Retinal pigment epithelial cell (primary cell): Measurements from ENCODE around the gene FBXW11.

ENCODE experiments used
- DNase-seq: peaks from one replicate; pipeline ENCODE4 v3.0.0-alpha.2; 2010; ENCODE audit warnings: low read depth
- H3K4me3 ChIP-seq: 2 replicates; pipeline ENCODE4 v1.5.1; 2011; ENCODE audit warnings: mild to moderate bottlenecking, low read length, control low read depth, moderate library complexity
- TF ChIP-seq, protein P1 (sequence below): conservative IDR thresholded peaks from 2 replicates; pipeline ENCODE4 v1.5.1; 2011; ENCODE audit warnings: low read depth, low read length, control low read depth, inconsistent platforms

Gene FBXW11

DNA sequence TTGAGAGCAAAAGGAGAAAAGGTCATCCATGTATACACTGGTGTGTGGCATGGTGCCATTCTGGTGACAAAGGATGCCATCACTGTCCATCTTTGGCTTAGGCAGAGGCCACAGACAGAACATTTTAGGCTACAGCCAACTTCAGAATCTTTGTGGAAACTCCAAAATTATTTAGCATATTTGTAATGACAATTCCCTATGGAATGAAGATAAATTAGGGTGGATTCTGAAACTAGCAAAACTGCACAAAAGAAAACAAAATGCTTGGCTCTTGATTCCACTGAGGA, 92.5 kb downstream of the FBXW11 start:
- TF ChIP-seq, protein P1, sequence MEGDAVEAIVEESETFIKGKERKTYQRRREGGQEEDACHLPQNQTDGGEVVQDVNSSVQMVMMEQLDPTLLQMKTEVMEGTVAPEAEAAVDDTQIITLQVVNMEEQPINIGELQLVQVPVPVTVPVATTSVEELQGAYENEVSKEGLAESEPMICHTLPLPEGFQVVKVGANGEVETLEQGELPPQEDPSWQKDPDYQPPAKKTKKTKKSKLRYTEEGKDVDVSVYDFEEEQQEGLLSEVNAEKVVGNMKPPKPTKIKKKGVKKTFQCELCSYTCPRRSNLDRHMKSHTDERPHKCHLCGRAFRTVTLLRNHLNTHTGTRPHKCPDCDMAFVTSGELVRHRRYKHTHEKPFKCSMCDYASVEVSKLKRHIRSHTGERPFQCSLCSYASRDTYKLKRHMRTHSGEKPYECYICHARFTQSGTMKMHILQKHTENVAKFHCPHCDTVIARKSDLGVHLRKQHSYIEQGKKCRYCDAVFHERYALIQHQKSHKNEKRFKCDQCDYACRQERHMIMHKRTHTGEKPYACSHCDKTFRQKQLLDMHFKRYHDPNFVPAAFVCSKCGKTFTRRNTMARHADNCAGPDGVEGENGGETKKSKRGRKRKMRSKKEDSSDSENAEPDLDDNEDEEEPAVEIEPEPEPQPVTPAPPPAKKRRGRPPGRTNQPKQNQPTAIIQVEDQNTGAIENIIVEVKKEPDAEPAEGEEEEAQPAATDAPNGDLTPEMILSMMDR, result no peak
- no peak for DNase-seq
- H3K4me3 ChIP-seq, result no peak overlapping the region

DNA sequence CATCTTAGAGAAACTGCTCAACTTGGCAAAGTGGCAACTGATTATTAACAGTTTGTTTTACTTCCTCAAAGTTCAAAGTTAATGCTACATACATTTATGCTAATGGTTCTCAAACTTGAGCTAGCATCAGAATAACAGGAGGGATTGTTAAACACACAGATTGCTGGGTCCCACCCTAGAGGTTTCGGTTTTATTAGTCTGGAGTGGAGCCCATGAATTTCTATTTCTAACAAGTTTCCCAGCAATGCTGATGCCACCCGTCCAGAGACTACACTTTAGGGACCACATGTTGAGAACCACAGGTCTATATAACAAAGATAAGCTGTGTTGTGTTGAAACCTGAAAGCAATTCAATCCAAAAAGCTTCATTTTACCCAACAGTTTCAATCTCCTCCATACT, 95.3 kb downstream of the FBXW11 start:
- TF ChIP-seq, protein P1, result no peak
- H3K4me3 ChIP-seq, result no peak overlapping the region
- DNase-seq, result no peak

DNA sequence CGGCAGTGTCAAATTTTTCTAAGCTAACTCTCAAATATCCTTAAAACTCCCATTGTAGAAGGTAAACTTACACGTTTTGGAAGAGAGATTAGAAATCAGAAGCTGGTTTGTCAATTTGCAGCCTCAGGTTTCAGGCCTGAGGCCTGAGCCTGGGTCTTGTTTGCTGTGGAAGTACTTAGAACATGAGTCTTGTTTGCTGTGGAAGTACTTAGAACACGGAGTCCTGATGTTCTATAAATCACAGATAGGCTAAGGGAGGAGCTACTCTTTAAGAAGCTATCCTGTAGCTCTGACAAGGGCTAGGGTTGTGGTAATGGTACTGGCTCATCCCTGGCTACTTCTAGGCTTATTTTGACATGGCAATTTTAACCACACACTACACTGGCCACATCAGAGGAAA, 97.8 kb downstream of the FBXW11 start:
- TF ChIP-seq, protein P1, result no peak
- H3K4me3 ChIP-seq, result no peak overlapping the region
- DNase-seq, result no peak

DNA sequence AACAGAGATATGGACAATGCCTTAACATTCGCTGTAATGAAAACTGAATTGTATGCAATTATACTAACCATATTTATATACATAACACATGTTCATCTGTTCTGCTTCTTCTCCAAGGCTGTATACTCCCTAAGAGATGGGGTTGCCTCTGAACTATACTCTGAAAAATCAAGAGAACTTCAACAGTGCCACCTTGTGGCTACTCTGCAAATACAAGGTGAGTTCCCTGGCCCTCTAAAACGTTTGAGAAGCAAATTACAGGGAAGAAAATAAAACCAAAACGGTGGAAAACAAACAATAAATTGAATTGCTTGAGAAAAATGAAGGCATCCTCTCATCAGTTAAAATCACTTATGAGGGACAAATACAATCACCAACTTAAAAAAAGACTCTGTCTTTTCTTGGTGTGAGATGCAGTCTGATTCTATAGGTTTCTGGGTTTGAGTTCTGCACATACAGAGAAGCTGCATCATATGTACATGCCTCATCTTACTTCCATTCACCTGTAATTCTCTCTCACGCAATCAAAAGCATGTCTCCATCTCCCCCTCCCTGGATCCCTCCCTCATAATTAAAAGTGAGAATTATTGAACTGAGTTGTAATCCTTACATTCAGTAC, 98.6 kb downstream of the FBXW11 start:
- DNase-seq, result no peak
- H3K4me3 ChIP-seq, result no peak overlapping the region
- TF ChIP-seq, protein P1, result peak; percentile 75

DNA sequence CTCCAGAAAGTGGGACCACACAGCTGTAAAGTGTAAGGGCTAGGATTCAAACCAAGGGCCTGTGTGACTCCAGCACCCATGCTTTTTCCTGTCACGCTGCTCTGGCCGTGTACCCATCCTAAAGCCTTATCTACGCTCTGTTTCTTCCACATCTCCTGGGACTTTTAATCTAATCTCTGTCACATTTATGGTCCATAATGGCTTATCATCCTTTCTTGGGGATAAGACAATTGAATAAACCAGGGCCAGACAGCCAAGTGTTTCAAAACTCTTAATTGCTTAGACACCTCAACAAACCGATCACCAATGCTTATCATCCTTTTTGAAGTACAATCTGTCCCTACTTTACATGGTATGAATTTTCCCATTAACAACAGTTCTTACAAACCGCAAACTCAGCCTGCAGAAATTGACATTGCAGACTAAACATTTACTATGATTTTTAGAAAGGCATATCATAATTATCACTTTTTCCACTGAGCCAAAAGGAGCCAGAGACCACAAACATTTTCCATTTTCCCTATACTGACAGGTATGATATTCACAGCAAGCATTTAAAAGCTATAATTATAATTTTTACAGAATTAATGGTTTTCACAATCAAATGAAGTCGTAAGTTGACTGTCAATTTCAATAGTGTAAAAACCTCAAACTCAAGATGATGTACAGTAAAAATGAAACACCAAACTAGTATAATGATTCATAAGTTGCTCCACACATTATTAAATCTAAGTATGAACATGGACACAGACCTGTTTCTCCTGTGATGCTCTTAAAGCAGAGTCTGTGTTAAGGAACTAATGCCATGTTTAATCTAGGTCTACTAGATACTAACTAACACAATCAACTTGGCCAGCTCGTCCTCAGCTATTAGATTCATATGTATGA, 99.5 kb downstream of the FBXW11 start:
- no peak for DNase-seq
- TF ChIP-seq, protein P1, result no peak
- no peak overlapping the region for H3K4me3 ChIP-seq

DNA sequence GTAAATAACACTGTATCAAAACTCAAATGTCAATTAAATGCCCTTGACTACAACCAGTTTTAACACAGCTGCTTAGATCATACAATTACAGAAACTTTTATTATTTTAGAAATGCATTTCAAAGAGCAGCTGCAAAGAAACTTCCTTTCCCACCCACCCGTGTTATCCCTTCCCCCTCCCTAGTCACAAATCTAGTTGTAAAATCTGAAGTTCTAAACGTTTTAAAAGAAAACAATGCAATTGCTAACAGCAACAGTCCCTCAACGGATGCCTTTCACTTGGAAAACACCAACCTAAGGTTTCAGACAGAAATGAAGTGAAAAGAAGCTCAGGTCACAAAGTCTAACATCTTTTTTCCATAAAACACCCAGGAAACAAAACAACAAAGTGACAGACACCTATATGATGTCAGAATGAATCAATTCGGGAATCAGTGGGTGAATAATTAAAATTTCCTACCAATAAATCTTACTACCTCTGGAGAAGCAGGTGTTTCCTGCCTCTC, 100.3 kb downstream of the FBXW11 start:
- TF ChIP-seq, protein P1, result no peak
- no peak overlapping the region for H3K4me3 ChIP-seq
- no peak for DNase-seq

DNA sequence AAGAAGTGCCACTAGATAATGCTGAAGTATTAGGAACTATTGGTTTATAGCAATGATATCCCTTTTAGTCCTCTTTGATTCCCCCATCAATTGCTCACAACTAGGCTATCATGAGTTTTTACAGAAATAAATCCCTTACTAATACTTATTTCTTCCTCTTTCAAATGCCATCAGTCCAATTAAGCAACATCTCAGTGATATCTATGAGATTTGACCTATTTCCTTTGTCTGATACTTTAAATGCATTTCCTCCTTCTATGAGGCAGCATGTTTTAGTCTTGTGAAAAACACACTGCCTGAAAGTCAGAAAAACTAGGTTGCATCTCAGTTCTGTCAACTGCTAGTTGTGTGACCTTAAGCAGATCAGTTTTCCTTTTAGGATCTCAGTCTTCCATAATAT, 101.6 kb downstream of the FBXW11 start:
- TF ChIP-seq, protein P1, result no peak
- H3K4me3 ChIP-seq, result no peak overlapping the region
- no peak for DNase-seq
